ENCODE measurements around the gene CFAP74.
A peak's percentile ranks its signal among the peaks of the same experiment; 100 is the strongest.

The CFAP74 gene

GRCh38 chr1:1919304-1920056 is 84.1 kb downstream of the CFAP74 start (continued):
- TF ChIP-seq ZNF280D (tag by site-specific recombination; IDR thresholded peaks at IDR 0.05) (no peak), ZNF776 (tag by site-specific recombination; IDR thresholded peaks at IDR 0.05; ENCODE audit: borderline replicate concordance) (no peak), ZNF600 (tag by site-specific recombination; IDR thresholded peaks at IDR 0.05) (peak; percentile 79), ZNF76 (tag by site-specific recombination; IDR thresholded peaks at IDR 0.05; ENCODE audit: borderline replicate concordance, low read depth) (0 out of 2 replicates have a peak, but pooled peaks have one; percentile 52), ZNF266 (tag by site-specific recombination; IDR thresholded peaks at IDR 0.05; ENCODE audit: low read depth) (no peak), ZBTB17 (tag by site-specific recombination; IDR thresholded peaks at IDR 0.05) (no peak), ZNF26 (tag by site-specific recombination; IDR thresholded peaks at IDR 0.05) (no peak), EGR2 (tag by site-specific recombination; IDR thresholded peaks at IDR 0.05; ENCODE audit: low read depth) (peak; percentile 99), ZNF792 (tag by site-specific recombination; IDR thresholded peaks at IDR 0.05) (no peak), ZNF2 (tag by site-specific recombination; IDR thresholded peaks at IDR 0.05) (no peak), ZNF610 (tag by site-specific recombination; IDR thresholded peaks at IDR 0.05; ENCODE audit: borderline replicate concordance) (no peak), KLF1 (tag by site-specific recombination; IDR thresholded peaks at IDR 0.05) (peak; percentile 97), ZNF560 (tag by site-specific recombination; IDR thresholded peaks at IDR 0.05; ENCODE audit: borderline replicate concordance) (no peak), HOXA7 (CRISPR knock-in tag; IDR thresholded peaks at IDR 0.05; ENCODE audit: borderline replicate concordance) (no peak), ZBTB11 (tag by site-specific recombination; conservative IDR thresholded peaks at IDR 0.05; ENCODE audit: low read depth) (no peak; the same call in 1 of the 2 replicates), SP7 (tag by site-specific recombination; IDR thresholded peaks at IDR 0.05) (peak; percentile 43), MYNN (tag by site-specific recombination; IDR thresholded peaks at IDR 0.05; ENCODE audit: borderline replicate concordance) (no peak), YY1 (tag by site-specific recombination; IDR thresholded peaks at IDR 0.05) (no peak), ZNF214 (tag by site-specific recombination; IDR thresholded peaks at IDR 0.05; ENCODE audit: borderline replicate concordance) (no peak), ZSCAN30 (tag by site-specific recombination; IDR thresholded peaks at IDR 0.05) (no peak), ZNF785 (tag by site-specific recombination; IDR thresholded peaks at IDR 0.05) (no peak), PATZ1 (tag by site-specific recombination; IDR thresholded peaks at IDR 0.05) (peak; percentile 91)
